ENCODE data around the gene PLOD2.
A peak's percentile ranks its signal among the peaks of the same experiment; 100 is the strongest.

PLOD2 gene

GRCh38 chr3:146133441-146133840 lies 27.5 kb downstream of the PLOD2 start:
- peak; percentile 71 for DNase-seq (ENCODE audit: low read depth)
- no peak for TF ChIP-seq CTCF (conservative IDR thresholded peaks at IDR 0.05; ENCODE audit: low read depth, low read length)
- no peak overlapping the region for H3K4me3 ChIP-seq (ENCODE audit: low read depth, low read length)

GRCh38 chr3:146131616-146132410 lies 29.2 kb downstream of the PLOD2 start:
- peak; percentile 88 for DNase-seq (ENCODE audit: low read depth)
- no peak for TF ChIP-seq CTCF (conservative IDR thresholded peaks at IDR 0.05; ENCODE audit: low read depth, low read length)
- H3K4me3 ChIP-seq (ENCODE audit: low read depth, low read length) = no peak overlapping the region

- no peak for TF ChIP-seq CTCF (conservative IDR thresholded peaks at IDR 0.05; ENCODE audit: low read depth, low read length)
- H3K4me3 ChIP-seq (ENCODE audit: low read depth, low read length) = no peak overlapping the region
- peak; percentile 73 for DNase-seq (ENCODE audit: low read depth)
These were observed 30.1 kb downstream of the PLOD2 start for GRCh38 chr3:146130881-146131371.

GRCh38 chr3:146129750-146130149 lies 31.2 kb downstream of the PLOD2 start:
- no peak for TF ChIP-seq CTCF (conservative IDR thresholded peaks at IDR 0.05; ENCODE audit: low read depth, low read length)
- DNase-seq (ENCODE audit: low read depth) = no peak
- H3K4me3 ChIP-seq (ENCODE audit: low read depth, low read length) = no peak overlapping the region

- no peak for TF ChIP-seq CTCF (conservative IDR thresholded peaks at IDR 0.05; ENCODE audit: low read depth, low read length)
- DNase-seq (ENCODE audit: low read depth) = peak; percentile 43
- H3K4me3 ChIP-seq (ENCODE audit: low read depth, low read length) = no peak overlapping the region
These were observed 32.0 kb downstream of the PLOD2 start for GRCh38 chr3:146128939-146129338.

- no peak for TF ChIP-seq CTCF (conservative IDR thresholded peaks at IDR 0.05; ENCODE audit: low read depth, low read length)
- DNase-seq (ENCODE audit: low read depth) = no peak
- no peak overlapping the region for H3K4me3 ChIP-seq (ENCODE audit: low read depth, low read length)
These were observed 32.8 kb downstream of the PLOD2 start for GRCh38 chr3:146128179-146128578.

- DNase-seq (ENCODE audit: low read depth) = peak; percentile 98
- no peak for TF ChIP-seq CTCF (conservative IDR thresholded peaks at IDR 0.05; ENCODE audit: low read depth, low read length)
These were observed 35.0 kb downstream of the PLOD2 start for GRCh38 chr3:146125951-146126350.

More at GRCh38 chr3:146125951-146126350, 35.0 kb downstream of the PLOD2 start:
- no peak overlapping the region for H3K4me3 ChIP-seq (ENCODE audit: low read depth, low read length)
